Mesothelial cell of epicardium (in vitro differentiated cells): Measurements from ENCODE around the gene ERICH6. TPM values are rescaled to one million over a fixed set of nuclear protein-coding genes. Genes with fewer than 3 reads are reported as not detected.

Experiments used
- DNase-seq, 2 experiments: peaks; one replicate each; pipeline ENCODE4 v3.0.0; 2021; ENCODE audit warnings: low spot score in 2 of 2; ENCODE audit not compliant: unreplicated experiment in 2 of 2
- H3K27ac Mint-ChIP-seq: 2 replicates; pipeline ENCODE4 v1.8.0; 2021; ENCODE audit warnings: mixed read lengths
- H3K27me3 Mint-ChIP-seq: 2 replicates; pipeline ENCODE4 v1.8.0; 2021; ENCODE audit warnings: low read depth, mixed read lengths
- H3K36me3 Mint-ChIP-seq: 2 replicates; pipeline ENCODE4 v1.8.0; 2021; ENCODE audit warnings: mixed read lengths
- H3K4me1 Mint-ChIP-seq: 2 replicates; pipeline ENCODE4 v1.8.0; 2021; ENCODE audit warnings: mixed read lengths
- H3K4me3 Mint-ChIP-seq: 2 replicates; pipeline ENCODE4 v1.8.0; 2021; ENCODE audit warnings: mild to moderate bottlenecking, moderate library complexity, mixed read lengths
- H3K9me3 Mint-ChIP-seq: 2 replicates; pipeline ENCODE4 v1.8.0; 2021; ENCODE audit warnings: mixed read lengths
- total RNA-seq: library from RNA; stranded (reverse); gene quantifications from 3 replicates; pipeline ENCODE4 v1.2.1, GENCODE V29; 2021
- TF ChIP-seq, protein P1 (sequence below): fragments of 200-600 bp; sonication (generic); IDR thresholded peaks from one replicate; pipeline ENCODE4 v1.5.0; 2021; ENCODE audit warnings: antibody characterized with exemption; ENCODE audit not compliant: unreplicated experiment

Gene ERICH6
- total RNA-seq, 1 donor from 2014 or later = 0.65 TPM

DNA sequence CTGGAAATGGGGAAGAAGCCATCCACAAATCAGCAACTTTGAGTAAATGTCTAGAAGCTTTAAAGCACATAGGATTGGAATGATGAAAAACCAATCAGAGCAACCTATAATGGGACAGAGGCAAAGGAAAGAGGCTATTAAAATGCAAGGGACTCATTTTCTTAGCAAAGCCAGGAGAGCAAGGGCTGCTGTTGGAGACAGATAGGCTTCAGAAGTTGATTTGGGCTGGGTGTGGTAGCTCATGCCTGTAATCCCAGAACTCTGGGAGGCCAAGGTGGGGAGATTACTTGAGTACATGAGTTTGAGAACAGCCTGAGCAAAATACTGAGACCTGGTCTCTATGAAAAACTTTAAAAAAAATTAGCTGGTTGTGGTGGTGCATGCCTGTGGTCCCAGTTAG lies 16.1 kb downstream of the ERICH6 start:
- TF ChIP-seq, protein P1, sequence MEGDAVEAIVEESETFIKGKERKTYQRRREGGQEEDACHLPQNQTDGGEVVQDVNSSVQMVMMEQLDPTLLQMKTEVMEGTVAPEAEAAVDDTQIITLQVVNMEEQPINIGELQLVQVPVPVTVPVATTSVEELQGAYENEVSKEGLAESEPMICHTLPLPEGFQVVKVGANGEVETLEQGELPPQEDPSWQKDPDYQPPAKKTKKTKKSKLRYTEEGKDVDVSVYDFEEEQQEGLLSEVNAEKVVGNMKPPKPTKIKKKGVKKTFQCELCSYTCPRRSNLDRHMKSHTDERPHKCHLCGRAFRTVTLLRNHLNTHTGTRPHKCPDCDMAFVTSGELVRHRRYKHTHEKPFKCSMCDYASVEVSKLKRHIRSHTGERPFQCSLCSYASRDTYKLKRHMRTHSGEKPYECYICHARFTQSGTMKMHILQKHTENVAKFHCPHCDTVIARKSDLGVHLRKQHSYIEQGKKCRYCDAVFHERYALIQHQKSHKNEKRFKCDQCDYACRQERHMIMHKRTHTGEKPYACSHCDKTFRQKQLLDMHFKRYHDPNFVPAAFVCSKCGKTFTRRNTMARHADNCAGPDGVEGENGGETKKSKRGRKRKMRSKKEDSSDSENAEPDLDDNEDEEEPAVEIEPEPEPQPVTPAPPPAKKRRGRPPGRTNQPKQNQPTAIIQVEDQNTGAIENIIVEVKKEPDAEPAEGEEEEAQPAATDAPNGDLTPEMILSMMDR = no peak
- no peak overlapping the region for H3K27ac Mint-ChIP-seq
- no peaks in the 10 kb centered on the region for H3K36me3 Mint-ChIP-seq
- H3K4me1 Mint-ChIP-seq = no peaks in the 10 kb centered on the region
- peaks cover 13% of the 10 kb centered on the region for H3K9me3 Mint-ChIP-seq
- no peak for DNase-seq
- H3K27me3 Mint-ChIP-seq = peaks cover 2% of the 10 kb centered on the region
- no peak overlapping the region for H3K4me3 Mint-ChIP-seq

DNA sequence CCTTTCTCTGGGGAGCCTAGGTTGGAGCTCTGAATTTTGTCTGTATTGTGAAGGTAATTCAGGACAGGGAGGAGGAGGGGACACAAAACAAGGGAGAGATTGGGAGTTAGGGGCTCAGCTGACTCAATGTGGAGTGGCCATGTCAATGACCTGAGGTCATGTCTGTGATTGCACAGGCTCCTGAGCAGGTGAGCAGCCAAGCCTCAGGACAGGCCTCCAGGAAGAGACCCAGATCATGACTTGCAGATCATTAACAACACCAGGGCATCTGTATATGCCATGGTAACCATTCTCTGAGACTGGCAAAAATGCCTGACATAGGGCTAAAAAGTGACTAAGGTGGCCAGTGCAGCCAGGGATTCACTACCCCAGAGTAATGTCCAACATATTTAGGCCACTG lies 20.9 kb downstream of the ERICH6 start:
- Mint-ChIP-seq H3K36me3 (no peaks in the 10 kb centered on the region), H3K4me3 (no peak overlapping the region), H3K27ac (no peak overlapping the region), H3K4me1 (no peaks in the 10 kb centered on the region), H3K9me3 (peaks cover 4% of the 10 kb centered on the region), H3K27me3 (peaks cover 2% of the 10 kb centered on the region)
- TF ChIP-seq, protein P1 = no peak
- DNase-seq = no peak

DNA sequence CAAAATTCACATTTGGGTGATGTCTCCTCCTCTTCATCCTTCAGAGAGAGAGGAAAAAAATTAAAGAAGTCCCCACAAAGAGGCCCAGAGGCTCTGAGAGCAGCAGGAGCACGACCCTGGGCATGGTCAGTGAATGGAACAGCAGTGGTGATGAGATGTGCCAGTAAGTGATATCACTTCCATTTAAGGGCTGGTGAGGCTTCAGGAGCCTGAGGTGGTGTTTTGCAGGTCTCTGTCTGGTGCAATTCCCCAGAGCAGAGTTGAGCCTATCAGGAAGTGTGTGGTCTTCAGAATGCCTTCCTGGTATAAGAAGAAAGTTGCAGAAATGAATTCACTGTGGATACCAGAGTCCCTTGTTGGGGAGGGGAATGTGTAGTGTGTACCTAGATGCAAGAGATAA lies 21.4 kb downstream of the ERICH6 start:
- H3K27me3 Mint-ChIP-seq = peaks cover 2% of the 10 kb centered on the region
- H3K27ac Mint-ChIP-seq = no peak overlapping the region
- H3K4me1 Mint-ChIP-seq = no peaks in the 10 kb centered on the region
- no peak overlapping the region for H3K4me3 Mint-ChIP-seq
- TF ChIP-seq, protein P1 = no peak
- H3K9me3 Mint-ChIP-seq = peaks cover 4% of the 10 kb centered on the region
- no peaks in the 10 kb centered on the region for H3K36me3 Mint-ChIP-seq
- DNase-seq = no peak

DNA sequence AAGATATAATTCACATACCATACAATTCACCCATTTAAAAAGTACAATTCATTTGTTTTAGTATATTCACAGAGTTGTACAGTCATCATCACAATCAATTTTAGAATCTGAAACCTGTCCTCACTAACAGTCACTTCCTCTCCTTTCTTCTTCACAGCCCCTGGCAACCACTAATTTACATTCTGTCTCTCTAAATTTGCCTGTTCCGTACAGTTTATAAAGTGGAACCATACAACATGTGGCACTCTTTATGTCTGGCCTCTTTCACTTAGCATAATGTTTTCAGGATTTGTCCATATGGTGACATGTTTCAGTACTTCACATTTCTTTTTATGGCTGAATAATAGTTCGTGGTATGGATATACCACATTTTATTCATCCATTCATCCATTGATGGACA lies 22.7 kb downstream of the ERICH6 start:
- peaks cover 2% of the 10 kb centered on the region for H3K27me3 Mint-ChIP-seq
- H3K4me3 Mint-ChIP-seq = no peak overlapping the region
- no peak overlapping the region for H3K27ac Mint-ChIP-seq

DNA sequence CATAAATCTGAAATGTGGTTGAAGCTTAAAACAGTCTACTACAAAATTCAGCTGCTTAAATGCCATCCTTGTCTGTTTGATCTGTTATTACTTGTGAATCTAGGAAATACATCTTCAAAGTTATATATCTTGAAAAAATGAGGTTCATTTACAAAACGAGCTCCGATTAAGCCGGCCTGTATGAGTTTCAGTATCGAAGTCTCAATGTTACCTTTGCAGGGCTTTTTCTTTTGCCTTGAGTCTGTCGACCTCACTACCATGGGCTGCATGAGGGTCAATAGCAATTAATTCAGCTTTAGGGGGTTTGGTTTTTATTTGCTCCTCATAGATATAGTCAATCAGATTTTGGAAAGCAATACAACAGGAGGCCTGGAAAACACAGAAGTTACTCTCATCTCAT lies 23.2 kb downstream of the ERICH6 start:
- Mint-ChIP-seq H3K27me3 (peaks cover 2% of the 10 kb centered on the region), H3K27ac (no peak overlapping the region), H3K4me1 (no peaks in the 10 kb centered on the region), H3K4me3 (no peak overlapping the region), H3K36me3 (no peaks in the 10 kb centered on the region), H3K9me3 (peaks cover 13% of the 10 kb centered on the region)
- TF ChIP-seq, protein P1 = no peak
- no peak for DNase-seq

More for the DNA sequence above, 22.7 kb downstream of the ERICH6 start:
- TF ChIP-seq, protein P1 = no peak
- Mint-ChIP-seq H3K9me3 (peaks cover 9% of the 10 kb centered on the region), H3K4me1 (no peaks in the 10 kb centered on the region), H3K36me3 (no peaks in the 10 kb centered on the region)
- DNase-seq = no peak

DNA sequence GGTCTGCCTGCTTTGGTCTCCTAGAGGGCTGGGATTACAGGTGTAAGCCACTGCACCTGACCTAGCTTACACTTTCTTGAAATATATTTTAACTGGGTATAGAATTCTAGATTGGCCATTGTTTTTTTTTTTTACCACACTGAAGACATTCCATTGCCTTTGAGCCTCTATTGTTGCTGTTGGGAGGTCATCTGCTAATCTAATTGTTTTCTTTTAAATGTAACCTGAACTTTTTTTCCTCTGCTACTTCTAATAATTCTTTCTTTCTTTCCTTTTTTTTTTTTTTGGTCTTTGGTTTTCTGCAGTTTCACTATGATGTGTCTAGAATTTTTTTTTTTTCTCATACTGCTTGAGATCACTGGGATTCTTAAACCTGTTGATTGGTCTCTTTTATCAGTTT lies 28.1 kb downstream of the ERICH6 start:
- Mint-ChIP-seq H3K4me3 (no peak overlapping the region), H3K27me3 (no peaks in the 10 kb centered on the region), H3K9me3 (peaks cover 15% of the 10 kb centered on the region), H3K36me3 (no peaks in the 10 kb centered on the region), H3K27ac (no peak overlapping the region), H3K4me1 (no peaks in the 10 kb centered on the region)
- TF ChIP-seq, protein P1 = no peak
- DNase-seq = no peak
